SK-N-SH treated with all-trans-retinoic acid at 6 μM for 48 hours (cell line): ENCODE results near the gene CASZ1.

Source experiments
- ATAC-seq: fragments of 200-7000 bp; cut with Tn5 transposase; 3 replicates; pipeline ENCODE4 v1.9.1; 2020; ENCODE audit warnings: mild to moderate bottlenecking, moderate library complexity
- ARNTL ChIP-seq: fragments of 450-650 bp; formaldehyde crosslinking; IDR thresholded peaks from 2 replicates; pipeline ENCODE4 v1.5.0; 2020; ENCODE audit warnings: low read depth, mild to moderate bottlenecking, moderate library complexity, borderline replicate concordance
- CREB5 ChIP-seq: fragments of 250-450 bp; sonication (Bioruptor Pico); IDR thresholded peaks from 2 replicates; pipeline ENCODE4 v1.5.1; 2020; ENCODE audit warnings: low read depth, mild to moderate bottlenecking, moderate library complexity
- CSDC2 ChIP-seq: fragments of 250-450 bp; sonication (Bioruptor Pico); IDR thresholded peaks from 2 replicates; pipeline ENCODE4 v1.5.0; 2020; ENCODE audit warnings: mild to moderate bottlenecking, moderate library complexity
- CSRNP3 ChIP-seq: fragments of 250-450 bp; sonication (Bioruptor Pico); IDR thresholded peaks from 2 replicates; pipeline ENCODE4 v1.5.1; 2021; ENCODE audit warnings: mild to moderate bottlenecking, moderate library complexity
- GLIS3 ChIP-seq: fragments of 250-450 bp; sonication (Bioruptor Pico); IDR thresholded peaks from 2 replicates; pipeline ENCODE4 v1.5.0; 2020; ENCODE audit warnings: mild to moderate bottlenecking, moderate library complexity
- ISL1 ChIP-seq: fragments of 250-450 bp; sonication (Bioruptor Pico); IDR thresholded peaks from 2 replicates; pipeline ENCODE4 v2.1.2; 2022; ENCODE audit warnings: mild to moderate bottlenecking, moderate library complexity
- OSR1 ChIP-seq: fragments of 250-450 bp; sonication (Bioruptor Pico); IDR thresholded peaks from 2 replicates; pipeline ENCODE4 v1.8.0; 2022; ENCODE audit warnings: moderate library complexity, mild to moderate bottlenecking, inconsistent platforms
- PATZ1 ChIP-seq: fragments of 250-450 bp; sonication (Bioruptor Pico); IDR thresholded peaks from 2 replicates; pipeline ENCODE4 v1.8.0; 2020; ENCODE audit warnings: mild to moderate bottlenecking, moderate library complexity, borderline replicate concordance
- TCF4 ChIP-seq: fragments of 250-450 bp; sonication (Bioruptor Pico); IDR thresholded peaks from 2 replicates; pipeline ENCODE4 v1.8.0; 2021; ENCODE audit warnings: mild to moderate bottlenecking, moderate library complexity, borderline replicate concordance
- TOX ChIP-seq: fragments of 250-450 bp; sonication (Bioruptor Pico); IDR thresholded peaks from 2 replicates; pipeline ENCODE4 v1.8.0; 2021; ENCODE audit warnings: mild to moderate bottlenecking, moderate library complexity, borderline replicate concordance
- TSHZ2 ChIP-seq: fragments of 250-450 bp; sonication (Bioruptor Pico); IDR thresholded peaks from 2 replicates; pipeline ENCODE4 v1.5.0; 2020; ENCODE audit warnings: mild to moderate bottlenecking, moderate library complexity
- ZC3H10 ChIP-seq: fragments of 250-450 bp; sonication (Bioruptor Pico); IDR thresholded peaks from 2 replicates; pipeline ENCODE4 v1.5.1; 2021; ENCODE audit warnings: mild to moderate bottlenecking, moderate library complexity
- ZFP3 ChIP-seq: fragments of 250-450 bp; sonication (Bioruptor Pico); IDR thresholded peaks from 2 replicates; pipeline ENCODE4 v1.5.0; 2020; ENCODE audit warnings: mild to moderate bottlenecking, moderate library complexity
- ZFP30 ChIP-seq: fragments of 450-650 bp; formaldehyde crosslinking; IDR thresholded peaks from 2 replicates; pipeline ENCODE4 v1.5.0; 2022; ENCODE audit warnings: mild to moderate bottlenecking, moderate library complexity
- ZNF565 ChIP-seq: fragments of 450-650 bp; formaldehyde crosslinking; conservative IDR thresholded peaks from 2 replicates; pipeline ENCODE4 v1.5.0; 2020; ENCODE audit warnings: low read depth, mild to moderate bottlenecking, moderate library complexity
- ZNF70 ChIP-seq: fragments of 450-650 bp; formaldehyde crosslinking; IDR thresholded peaks from 2 replicates; pipeline ENCODE4 v1.5.0; 2020; ENCODE audit warnings: mild to moderate bottlenecking, moderate library complexity

CASZ1 gene

GRCh38 chr1:10720635-10721034, 75.8 kb downstream of the CASZ1 start:
- no peak for TF ChIP-seq GLIS3
- no peak for ATAC-seq

GRCh38 chr1:10718083-10718415, 78.4 kb downstream of the CASZ1 start:
- no peak for TF ChIP-seq TCF4
- no peak for TF ChIP-seq OSR1 (CRISPR knock-in tag)
- TF ChIP-seq CSDC2, result no peak
- TF ChIP-seq ISL1, result no peak
- TF ChIP-seq ZNF70 (CRISPR knock-in tag), result no peak
- no peak for TF ChIP-seq ZFP3 (CRISPR knock-in tag)
- no peak for TF ChIP-seq CREB5 (CRISPR knock-in tag)
- no peak for TF ChIP-seq PATZ1 (CRISPR knock-in tag)
- TF ChIP-seq TOX (CRISPR knock-in tag), result no peak
- TF ChIP-seq ZFP30, result no peak
- TF ChIP-seq ARNTL (CRISPR knock-in tag), result no peak
- TF ChIP-seq TSHZ2 (CRISPR knock-in tag), result no peak
- TF ChIP-seq ZC3H10, result no peak
- TF ChIP-seq ZNF565 (CRISPR knock-in tag), result no peak
- no peak for ATAC-seq

GRCh38 chr1:10717296-10718082, 79.0 kb downstream of the CASZ1 start:
- no peak for ATAC-seq
- TF ChIP-seq CSRNP3 (no peak), ZFP3 (CRISPR knock-in tag) (no peak), TSHZ2 (CRISPR knock-in tag) (no peak), ZNF565 (CRISPR knock-in tag) (no peak), PATZ1 (CRISPR knock-in tag) (no peak)
